ENCODE data around the gene CD247.

DNA sequence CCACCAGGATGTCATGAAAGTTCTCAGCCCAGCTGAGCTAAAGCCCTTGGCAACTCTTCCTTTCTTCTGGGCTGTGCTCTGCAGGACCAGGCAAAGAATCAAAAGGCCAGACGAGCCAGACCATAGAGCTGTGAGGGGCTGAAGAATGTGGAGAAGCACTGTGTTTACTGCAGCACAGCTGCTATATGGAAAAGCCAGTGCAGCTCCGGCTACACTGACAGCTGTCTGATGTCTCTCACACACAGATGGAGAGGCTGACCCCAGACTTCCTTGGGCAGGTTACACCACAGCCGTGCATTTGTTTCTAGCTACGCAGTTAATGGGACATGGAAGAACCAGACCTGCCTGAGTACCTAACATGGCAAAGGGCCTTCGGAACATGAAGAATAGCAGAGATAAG is 40.3 kb downstream of the CD247 start:
- TF ChIP-seq, protein P1, sequence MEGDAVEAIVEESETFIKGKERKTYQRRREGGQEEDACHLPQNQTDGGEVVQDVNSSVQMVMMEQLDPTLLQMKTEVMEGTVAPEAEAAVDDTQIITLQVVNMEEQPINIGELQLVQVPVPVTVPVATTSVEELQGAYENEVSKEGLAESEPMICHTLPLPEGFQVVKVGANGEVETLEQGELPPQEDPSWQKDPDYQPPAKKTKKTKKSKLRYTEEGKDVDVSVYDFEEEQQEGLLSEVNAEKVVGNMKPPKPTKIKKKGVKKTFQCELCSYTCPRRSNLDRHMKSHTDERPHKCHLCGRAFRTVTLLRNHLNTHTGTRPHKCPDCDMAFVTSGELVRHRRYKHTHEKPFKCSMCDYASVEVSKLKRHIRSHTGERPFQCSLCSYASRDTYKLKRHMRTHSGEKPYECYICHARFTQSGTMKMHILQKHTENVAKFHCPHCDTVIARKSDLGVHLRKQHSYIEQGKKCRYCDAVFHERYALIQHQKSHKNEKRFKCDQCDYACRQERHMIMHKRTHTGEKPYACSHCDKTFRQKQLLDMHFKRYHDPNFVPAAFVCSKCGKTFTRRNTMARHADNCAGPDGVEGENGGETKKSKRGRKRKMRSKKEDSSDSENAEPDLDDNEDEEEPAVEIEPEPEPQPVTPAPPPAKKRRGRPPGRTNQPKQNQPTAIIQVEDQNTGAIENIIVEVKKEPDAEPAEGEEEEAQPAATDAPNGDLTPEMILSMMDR (conservative IDR thresholded peaks at IDR 0.05; ENCODE audit: low read depth, low read length), result no peak
- TF ChIP-seq FOS (IDR thresholded peaks at IDR 0.05; ENCODE audit: low read depth, low read length), result no peak
- TF ChIP-seq POLR2A (IDR thresholded peaks at IDR 0.05; ENCODE audit: low read depth, low read length), result no peak
- TF ChIP-seq, protein P2, sequence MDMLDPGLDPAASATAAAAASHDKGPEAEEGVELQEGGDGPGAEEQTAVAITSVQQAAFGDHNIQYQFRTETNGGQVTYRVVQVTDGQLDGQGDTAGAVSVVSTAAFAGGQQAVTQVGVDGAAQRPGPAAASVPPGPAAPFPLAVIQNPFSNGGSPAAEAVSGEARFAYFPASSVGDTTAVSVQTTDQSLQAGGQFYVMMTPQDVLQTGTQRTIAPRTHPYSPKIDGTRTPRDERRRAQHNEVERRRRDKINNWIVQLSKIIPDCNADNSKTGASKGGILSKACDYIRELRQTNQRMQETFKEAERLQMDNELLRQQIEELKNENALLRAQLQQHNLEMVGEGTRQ (IDR thresholded peaks at IDR 0.05; ENCODE audit: low read depth, low read length), result no peak
- TF ChIP-seq CEBPB (IDR thresholded peaks at IDR 0.05; ENCODE audit: low read depth, low read length), result no peak
- no peak for TF ChIP-seq RFX5 (IDR thresholded peaks at IDR 0.05; ENCODE audit: low read depth, low read length)
- no peak for TF ChIP-seq MAFK (IDR thresholded peaks at IDR 0.05; ENCODE audit: low read depth, low read length)
- TF ChIP-seq MXI1 (IDR thresholded peaks at IDR 0.05; ENCODE audit: borderline replicate concordance, low read depth, low read length), result no peak
- TF ChIP-seq, protein P3, sequence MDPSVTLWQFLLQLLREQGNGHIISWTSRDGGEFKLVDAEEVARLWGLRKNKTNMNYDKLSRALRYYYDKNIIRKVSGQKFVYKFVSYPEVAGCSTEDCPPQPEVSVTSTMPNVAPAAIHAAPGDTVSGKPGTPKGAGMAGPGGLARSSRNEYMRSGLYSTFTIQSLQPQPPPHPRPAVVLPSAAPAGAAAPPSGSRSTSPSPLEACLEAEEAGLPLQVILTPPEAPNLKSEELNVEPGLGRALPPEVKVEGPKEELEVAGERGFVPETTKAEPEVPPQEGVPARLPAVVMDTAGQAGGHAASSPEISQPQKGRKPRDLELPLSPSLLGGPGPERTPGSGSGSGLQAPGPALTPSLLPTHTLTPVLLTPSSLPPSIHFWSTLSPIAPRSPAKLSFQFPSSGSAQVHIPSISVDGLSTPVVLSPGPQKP (IDR thresholded peaks at IDR 0.05; ENCODE audit: borderline replicate concordance, low read depth, low read length), result no peak
